G401 (cell line): ENCODE data around the gene CDH3. TPM values are rescaled to one million over a fixed set of nuclear protein-coding genes. Genes with fewer than 3 reads are reported as not detected.

ENCODE experiments used
- total RNA-seq: library from RNA; depleted of rRNA; stranded (reverse); fragments of >200 nt; shearing (Covaris generic); gene quantifications from 2 replicates; pipeline ENCODE4 v1.2.3, GENCODE V29; 2014; rRNA removed

The CDH3 gene
- total RNA-seq, 1 experiment from 2014 or later: 0.10 TPM

Other genes starting within 250 kb of the CDH3 start
- 0.03 and 0.18 TPM in 2 replicates for gene SMPD3, start 196.8 kb upstream of the CDH3 start, total RNA-seq
- gene ZFP90, start 106.0 kb upstream of the CDH3 start, total RNA-seq: 32.5 and 37.0 TPM in 2 replicates
- gene CDH1, start 92.0 kb downstream of the CDH3 start, total RNA-seq: 1.9 and 2.4 TPM in 2 replicates
- gene TANGO6, start 198.2 kb downstream of the CDH3 start, total RNA-seq: 23.8 and 31.5 TPM in 2 replicates